ENCODE results near the gene CAND1.
"Not testable (repeated sequence)": the region's sequence is repeated elsewhere in the genome, so short reads cannot be mapped to it uniquely, and the experiment has no call there.

CAND1 gene

DNA sequence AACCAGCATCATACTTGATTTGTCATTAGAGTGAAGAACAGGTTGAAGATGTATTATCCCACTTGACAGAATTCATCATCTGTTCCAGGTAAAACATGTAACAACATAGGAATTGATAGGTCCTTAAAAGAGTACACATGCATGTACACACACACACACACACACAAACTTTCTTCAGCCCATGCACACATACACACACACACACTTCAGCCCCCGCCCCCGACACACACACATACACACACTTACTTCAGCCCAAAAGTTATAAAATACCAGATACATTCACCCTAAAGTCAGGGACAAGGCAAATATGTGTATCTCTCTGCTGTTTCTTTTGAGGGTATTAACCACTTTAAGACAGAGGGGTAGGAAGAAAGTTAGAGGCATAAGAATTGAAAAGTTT lies 15.4 kb downstream of the CAND1 start:
- no peak for DNase-seq

DNA sequence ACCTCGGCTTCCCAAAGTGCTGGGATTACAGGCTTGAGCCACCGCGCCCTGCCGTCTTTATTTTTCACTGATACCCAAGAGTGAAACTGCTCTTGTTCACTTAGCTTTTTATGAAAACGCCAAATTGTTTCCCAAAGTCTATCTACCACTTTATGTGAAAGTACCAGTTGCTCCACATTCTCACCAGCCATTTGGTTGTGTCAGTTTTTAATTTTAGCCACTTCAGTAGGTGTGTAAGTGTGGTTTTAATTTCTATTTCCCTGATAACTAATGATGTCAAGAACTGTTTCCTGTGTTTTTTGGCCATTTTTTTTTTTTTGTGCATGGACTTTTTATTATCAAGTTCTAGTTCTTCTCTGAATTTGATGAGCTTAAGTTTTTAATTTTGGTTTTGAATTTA lies 17.1 kb downstream of the CAND1 start:
- no peak for DNase-seq

DNA sequence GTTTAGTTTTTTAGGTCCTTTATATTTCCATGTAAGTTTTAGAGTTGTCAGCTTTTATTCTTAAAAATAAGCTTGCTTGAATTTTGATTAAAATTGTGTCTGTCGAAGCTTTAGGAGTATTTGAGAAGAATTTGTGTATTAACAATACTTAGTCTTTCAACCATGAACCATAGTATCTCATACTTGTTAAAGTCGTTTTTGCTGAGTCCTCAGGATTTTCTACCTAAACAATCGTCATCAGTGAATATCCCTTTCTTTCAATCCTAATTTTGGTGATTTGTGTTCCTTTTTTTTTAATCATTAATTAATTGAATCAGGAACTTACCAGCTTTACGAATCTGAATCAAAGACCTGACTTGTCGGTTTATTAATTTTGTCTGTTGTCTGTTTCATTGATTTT lies 18.2 kb downstream of the CAND1 start:
- DNase-seq = no peak

DNA sequence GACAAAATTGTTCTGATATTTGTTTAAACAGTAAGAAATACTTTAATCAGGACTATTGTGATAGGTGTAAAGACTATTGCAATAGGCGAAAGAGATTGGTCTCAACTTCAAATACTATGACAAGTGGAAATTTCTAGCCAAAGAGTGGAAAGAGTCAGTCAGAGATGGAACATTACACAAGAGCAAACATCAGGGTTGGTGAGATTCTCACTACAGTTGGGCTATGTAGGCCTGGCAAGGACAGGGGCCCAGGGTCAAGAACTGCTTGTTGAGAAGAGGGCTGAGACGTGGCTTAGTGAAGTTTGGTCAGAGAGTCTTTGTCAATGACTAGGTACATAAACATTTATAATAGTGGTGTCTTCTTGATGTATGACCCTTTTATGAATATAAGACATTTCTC lies 19.4 kb downstream of the CAND1 start:
- no peak for DNase-seq

DNA sequence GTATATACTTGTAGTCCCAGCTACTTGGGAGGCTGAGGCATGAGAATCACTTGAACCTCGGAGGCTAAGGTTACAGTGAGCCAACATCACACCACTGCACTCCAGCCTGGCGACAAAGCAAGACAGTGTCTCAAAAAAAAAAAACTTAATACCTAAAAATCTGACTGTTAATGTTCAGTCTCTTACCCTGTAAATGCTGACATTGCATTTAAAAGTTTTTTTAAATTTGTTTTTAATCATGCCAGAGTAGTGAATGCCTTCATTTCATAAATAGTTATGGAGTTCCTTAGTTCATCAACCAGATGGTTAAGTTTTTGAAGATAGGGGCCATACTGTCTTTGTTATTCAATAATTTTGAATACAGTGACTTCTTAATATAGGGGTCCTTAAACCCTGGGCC lies 21.2 kb downstream of the CAND1 start:
- DNase-seq = no peak

DNA sequence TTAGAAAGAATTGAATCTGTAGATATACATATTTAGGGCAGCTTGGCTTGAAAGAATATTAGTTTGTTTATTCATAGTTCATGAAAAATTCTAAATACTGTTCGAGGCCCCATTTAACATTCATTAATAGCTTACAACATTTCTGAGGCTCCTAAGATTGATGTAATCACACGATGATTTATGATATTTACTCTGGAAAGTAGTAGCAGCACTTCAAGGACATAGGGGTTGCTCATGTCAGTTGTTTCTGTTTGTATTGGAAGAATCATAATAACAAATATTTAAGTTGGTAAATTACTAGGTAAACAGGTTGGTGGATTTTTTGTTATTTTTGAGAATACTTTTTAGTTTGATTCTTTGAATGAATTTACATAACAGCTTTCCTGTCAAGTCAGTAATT lies 30.4 kb downstream of the CAND1 start:
- no peak for DNase-seq

DNA sequence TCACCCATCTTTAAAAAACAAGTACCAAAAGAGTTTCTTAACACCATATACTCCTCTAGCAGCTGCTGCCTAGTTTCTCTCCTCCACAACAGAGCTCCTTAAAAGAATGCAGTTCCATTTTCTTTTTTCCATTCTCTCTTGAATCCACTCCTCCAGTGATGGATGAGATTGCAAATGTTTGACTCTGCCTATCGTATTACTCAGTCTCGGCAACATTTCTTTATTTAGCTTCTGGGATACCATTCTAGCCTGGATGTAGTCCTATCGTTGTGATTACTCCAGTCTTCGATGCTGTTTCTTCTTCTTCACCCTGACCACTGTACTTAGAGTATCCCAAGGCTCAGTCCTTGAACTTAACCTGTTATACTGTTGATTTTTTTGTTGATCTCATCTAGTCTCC lies 30.8 kb downstream of the CAND1 start:
- DNase-seq = no peak

DNA sequence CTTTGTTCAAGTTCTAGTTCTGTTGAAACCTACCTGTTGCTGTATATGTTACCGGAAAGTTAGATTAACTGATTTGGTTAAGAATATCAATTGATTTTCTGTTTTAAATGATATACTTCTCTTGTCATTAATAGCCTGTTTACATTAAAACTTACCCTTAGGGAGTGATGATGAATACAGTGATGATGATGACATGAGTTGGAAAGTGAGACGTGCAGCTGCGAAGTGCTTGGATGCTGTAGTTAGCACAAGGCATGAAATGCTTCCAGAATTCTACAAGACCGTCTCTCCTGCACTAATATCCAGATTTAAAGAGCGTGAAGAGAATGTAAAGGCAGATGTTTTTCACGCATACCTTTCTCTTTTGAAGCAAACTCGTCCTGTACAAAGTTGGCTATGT lies 33.0 kb downstream of the CAND1 start:
- DNase-seq = no peak

DNA sequence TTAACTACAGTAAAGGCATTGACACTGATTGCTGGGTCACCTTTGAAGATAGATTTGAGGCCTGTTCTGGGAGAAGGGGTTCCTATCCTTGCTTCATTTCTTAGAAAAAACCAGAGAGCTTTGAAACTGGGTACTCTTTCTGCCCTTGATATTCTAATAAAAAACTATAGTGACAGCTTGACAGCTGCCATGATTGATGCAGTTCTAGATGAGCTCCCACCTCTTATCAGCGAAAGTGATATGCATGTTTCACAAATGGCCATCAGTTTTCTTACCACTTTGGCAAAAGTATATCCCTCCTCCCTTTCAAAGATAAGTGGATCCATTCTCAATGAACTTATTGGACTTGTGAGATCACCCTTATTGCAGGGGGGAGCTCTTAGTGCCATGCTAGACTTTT lies 36.4 kb downstream of the CAND1 start:
- DNase-seq = no peak

DNA sequence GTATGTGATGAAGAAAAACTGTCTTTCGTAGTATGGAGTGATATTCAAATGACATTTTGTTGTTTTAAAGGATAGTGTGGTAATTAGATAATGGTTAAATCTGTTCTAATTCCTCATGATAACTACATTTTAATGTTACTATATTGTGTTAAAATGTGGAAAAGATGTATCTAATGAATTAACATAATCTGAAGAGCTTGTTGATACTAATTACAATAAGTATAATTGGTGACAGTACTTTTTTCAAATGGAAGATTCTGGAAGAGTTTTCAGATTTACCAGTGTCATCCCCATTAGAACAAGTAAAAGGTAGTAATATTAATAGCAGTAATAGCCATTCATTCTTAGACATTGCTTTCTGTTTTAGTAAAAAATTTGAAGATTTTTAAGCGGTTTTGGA lies 37.6 kb downstream of the CAND1 start:
- DNase-seq = no peak

DNA sequence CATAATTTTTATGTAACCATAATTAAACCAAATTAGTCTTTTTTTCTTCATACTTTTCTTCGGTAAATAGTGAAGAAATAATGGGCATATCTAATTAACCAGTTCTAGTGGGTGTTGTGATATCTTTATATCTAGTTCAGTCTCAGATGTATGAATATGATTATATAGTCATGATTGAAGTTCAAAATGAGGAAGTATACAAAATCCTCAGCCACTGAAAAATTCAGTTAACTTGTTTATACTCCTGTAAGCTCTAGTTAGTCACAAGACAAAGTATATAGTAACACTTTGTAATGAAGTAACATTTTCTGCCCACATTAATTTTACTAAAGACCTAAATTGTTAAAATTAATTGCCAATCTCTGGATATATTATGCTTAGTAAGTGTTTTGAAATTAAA lies 46.5 kb downstream of the CAND1 start:
- no peak for DNase-seq

DNA sequence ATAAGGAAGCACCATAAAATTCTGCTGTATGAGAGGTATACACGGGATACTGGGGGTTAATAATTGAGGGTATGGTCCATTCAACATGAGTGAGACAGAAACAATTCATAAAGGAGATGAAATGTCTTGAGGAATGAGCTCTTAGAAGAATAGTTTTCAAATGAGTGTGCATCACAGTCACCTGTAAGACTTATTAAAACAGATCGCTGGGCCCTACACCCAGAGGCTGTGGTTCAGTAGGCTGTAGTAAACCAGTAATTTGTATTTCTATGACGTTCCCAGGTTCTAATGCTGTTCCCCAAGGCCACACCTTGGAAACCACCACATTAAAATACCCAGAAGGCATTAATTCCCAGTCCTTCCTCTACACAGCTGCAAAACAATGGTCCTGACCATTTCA lies 49.6 kb downstream of the CAND1 start:
- DNase-seq = no peak

DNA sequence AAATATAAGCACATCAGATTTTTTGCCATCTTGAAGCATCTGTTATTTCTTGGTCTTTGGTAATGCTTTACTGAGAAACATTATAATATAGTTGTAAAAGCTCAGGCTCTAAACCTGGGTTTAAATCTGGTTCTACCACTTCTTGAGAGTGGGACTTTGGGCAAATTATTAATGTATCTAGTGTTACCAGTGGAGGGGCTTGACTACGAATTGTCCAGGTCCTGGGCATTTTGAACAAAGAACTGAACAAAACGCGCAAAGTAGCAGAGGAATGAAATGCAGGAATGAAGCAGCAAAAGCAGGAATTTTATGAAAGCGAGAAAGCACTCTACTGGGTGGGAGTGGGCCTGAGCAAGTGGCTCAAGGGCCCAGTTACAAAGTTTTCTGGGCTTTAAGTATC lies 50.8 kb downstream of the CAND1 start:
- DNase-seq = no peak

DNA sequence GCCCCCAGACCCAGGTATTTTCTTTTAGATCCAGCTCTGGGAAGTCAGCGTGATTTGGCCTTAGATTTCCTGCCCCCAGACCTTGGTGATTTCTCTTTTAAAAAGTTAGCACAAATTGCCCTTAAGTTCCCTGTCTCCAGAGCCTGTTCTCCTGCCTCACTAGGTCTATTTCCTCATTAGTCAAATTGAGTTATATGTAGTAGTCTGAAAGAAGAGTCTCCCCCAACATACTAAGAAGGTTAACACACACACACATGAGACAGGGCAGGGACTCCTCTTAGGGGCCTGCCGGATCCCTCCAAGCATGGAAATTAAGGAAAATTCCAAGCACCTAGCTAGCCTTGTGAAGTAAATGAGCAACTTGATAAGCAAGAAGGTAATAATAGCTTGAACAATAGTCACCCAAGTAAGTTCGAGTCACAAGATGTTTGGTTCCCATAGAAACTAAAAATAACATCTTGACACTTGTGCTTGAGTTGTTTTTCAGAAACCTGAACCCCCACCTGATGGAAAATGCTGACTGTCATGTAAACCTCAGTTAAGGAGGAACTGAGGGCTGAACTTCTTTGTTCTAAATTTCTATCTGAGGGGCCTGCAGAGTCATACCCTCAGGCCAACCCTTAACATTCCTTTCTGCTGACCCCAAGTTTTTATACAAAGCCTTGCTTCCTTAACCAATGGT lies 51.6 kb downstream of the CAND1 start:
- DNase-seq = no peak

DNA sequence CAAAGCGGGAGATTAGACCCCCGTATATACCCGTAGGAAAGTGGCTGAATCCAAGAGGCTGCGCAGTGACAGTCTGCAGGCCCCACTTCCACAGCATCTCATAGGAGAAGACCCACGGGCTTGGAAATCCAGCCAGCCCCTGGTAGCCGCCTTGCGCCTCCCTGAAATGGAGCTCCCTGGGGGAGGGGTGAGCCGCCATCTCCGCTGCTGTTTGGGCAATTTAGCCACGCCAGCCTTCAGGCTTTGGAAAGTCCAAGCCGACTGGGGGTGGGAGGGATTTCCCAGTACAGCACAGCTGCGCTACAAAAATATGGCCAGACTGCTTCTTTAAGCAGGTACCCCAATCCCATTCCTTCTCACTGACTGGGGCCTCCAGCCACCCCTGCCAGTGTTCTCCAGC lies 53.4 kb downstream of the CAND1 start:
- DNase-seq = no peak

DNA sequence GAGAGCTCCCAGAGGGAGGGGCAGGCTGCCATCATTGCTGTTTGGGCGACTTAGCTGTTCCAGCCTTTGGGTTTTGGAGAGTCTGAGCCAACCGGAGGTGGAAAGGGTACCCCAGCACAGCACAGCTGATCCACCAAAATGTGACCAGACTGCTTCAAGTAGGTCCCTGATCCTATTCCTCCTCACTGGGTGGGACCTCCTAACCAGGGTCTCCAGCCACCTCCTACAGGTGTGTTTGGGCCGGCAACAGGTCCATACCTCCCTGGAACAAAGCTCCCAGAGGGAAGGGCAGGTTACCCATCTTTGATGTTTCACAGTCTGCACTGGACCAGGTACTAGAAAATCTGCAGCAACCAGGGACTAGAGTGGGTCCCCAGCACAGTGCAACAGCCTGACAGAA lies 53.8 kb downstream of the CAND1 start:
- DNase-seq = no peak

DNA sequence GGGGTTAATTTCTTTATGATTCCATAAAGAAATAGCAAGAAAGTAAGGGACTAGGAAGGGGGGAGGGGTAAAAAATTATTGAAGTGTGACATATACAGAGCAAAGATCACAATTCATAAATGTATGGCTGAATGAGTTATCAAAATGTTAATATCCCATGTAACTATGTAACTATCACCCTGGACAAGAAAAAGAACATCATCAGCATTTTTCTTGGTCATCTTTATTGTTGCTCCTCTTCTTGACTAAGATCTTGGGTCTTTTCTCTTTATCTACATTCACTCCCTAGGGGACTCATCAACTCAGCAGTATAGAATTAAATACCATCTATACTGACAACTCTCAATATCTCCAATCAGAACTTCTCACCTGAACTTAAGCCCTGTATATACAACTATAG lies 57.5 kb downstream of the CAND1 start:
- no peak for DNase-seq

DNA sequence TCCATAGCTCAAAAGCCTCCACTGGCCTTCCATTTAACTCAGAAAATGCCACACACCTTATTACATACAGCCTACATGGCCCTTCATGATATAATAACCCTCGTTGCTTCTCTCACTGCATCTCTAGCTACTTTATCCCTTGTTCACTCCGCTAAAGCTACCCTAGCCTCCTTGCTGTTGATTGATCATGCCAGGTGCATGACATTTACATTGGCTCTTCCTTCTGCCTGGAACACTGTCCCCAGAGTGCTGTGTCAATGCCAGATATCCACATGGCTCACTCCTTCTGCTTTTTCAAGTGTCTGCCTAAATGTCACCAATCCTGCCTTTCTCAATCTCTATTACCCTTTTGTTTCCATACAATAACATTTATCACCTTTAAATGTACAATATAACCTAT lies 58.3 kb downstream of the CAND1 start:
- no peak for DNase-seq

DNA sequence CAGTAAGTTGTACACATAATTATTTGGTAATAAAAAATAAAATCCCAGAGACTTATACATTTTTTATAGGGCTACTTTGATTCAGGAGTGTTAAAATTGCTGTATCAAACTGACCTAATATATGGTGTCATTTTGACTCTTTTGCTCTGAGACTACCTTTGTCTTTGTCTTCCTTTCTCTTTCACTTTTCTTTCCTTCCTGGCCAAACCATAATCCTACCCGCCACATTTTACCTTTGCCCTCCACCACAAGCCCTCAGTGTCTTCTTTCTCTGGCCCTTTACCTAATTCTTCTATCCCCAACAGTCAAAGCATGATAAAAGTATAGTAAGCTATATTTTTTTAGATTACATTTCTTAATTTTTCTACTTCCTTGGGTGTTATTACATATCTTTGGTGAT lies 62.0 kb downstream of the CAND1 start:
- no peak for DNase-seq

DNA sequence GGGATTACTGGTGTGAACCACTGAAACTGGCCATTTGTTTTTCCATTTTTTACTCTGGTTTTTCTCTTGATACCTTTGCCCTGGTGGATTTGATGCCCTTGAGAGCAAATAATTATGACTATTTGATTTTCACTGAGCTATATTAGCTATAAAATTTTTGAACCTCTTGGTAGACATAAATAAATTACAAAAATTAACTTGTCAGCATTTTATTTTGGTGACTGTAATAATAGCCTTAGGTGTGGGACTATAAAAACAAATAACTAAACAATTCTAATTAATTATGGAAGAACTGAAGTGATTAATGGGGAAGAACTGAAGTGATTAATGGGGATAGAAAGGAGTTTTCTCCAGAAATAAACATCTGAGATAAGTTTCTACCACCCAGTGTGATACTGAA lies 62.7 kb downstream of the CAND1 start:
- DNase-seq = no peak

DNA sequence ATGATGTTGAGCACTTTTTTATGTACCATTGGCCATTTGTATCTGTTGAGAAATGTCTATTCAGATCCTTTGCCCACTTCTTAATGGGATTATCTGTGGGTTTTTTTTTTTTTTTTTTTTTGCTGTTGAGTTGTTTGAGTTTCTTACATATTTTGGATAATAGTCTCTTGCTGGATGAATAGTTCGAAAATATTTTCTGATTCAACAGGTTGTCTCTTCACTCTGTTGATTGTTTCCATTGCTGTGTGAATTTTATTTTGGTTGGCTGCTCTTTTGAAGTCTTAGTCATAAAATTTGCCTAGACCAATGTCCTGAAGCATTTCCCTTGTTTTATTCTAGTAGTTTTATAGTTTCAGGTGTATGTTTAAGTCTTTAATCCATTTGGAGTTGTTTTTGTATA lies 64.5 kb downstream of the CAND1 start:
- DNase-seq = no peak

DNA sequence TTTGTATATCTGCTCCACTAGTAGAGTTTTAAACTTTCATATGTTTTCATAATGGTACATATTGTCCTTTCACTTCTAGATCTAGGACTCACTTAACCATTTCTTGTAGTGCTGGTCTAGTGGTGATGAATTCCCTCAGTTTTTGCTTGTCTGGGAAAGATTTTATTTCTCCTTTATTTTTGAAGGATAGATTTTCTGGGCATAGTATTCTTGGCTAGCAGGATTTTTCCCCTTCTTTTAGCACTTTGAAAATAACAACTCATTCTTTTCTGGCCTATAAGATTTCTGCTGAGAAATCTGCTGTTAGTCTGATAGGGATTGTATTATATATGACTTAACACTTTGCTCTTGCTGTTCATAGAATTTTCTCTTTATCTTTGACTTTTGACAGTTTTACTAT lies 69.3 kb downstream of the CAND1 start:
- DNase-seq = no peak

DNA sequence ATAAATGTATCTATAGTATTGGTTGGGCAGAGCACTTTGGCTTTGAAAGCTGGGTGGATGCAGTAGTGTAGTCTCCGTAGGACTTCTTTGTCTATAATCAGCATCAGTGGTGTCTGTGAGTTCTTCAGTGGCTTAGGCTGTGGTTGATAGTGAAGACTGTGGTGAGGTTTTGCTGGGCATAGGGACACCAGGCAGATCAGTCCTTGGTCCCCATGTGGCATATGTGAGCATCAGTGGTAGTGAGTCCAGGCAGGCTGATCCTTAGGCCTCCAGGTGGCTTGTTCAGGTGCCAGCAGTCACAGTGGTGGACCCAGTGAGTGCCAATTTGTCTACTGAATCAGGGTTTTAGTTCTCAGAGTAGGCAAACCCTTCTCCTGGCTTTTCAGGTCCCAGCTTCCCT lies 70.4 kb downstream of the CAND1 start:
- DNase-seq = no peak

DNA sequence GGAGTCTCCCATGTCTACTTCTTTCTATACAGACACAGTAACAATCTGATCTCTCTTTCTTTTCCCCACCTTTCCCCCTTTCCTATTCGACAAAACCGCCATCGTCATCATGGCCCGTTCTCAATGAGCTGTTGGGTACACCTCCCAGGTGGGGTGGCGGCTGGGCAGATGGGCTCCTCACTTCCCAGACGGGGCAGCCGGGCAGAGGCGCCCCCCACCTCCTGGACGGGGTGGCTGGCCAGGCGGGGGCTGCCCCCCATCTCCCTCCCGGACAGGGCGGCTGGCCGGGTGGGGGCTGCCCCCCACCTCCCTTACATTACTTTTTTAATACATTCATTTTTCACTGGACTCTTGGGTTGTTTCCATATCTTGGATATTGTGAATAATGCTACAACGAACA lies 71.9 kb downstream of the CAND1 start:
- DNase-seq = not testable (repeated sequence)

DNA sequence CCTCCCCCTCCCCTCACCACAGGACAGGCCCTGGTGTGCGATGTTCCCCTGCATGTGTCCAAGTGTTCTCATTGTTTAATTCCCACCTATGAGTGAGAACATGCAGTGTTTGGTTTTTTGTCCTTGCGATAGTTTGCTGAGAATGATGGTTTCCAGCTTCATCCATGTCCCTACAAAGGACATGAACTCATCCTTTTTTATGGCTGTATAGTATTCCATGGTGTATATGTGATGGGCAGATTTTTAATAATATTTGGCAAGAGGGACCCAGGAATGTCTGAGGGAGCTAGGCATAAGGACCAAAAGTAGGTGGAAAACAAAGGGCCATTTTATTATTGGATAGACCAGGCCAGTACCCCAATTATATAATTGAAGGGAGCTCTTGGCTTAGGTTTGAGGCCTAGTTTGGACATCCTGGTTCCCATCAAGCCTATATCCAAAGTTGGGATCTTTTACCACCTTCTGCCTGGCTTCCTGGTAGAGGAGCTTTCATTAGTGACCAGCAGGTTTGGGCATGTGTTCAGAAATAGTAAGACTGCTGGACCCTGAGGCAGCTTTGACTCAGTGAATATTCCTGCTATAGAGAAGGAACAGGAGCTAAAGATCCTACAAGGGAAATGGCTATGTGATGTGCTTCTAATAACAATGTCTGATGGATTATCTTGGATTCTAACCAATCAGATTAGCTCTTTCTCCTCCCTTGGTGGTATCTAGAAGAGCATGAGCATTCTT lies 76.0 kb downstream of the CAND1 start:
- DNase-seq = no peak
